PC-9 (cell line): Measurements from ENCODE around the gene TP53BP2. TPM values are rescaled to one million over a fixed set of nuclear protein-coding genes. Genes with fewer than 3 reads are reported as not detected.

Experiments
- BruUV-seq: library from RNA; stranded (reverse); fragments of 400-500 nt; replicated peaks from 2 replicates; lab custom pipeline; 2021; lab: Mats Ljungman, UMichigan
- CTCF ChIA-PET: fragments of 300-600 bp; sonication (Branson Sonifier 250); formaldehyde crosslinking; loops from one replicate; lab custom pipeline; 2022; ENCODE audit warnings: antibody characterized with exemption; lab: Charles Lee
- POLR2A ChIA-PET: fragments of 300-600 bp; sonication (Branson Sonifier 250); formaldehyde crosslinking; loops from one replicate; lab custom pipeline; 2022; ENCODE audit warnings: antibody characterized with exemption; ENCODE audit not compliant: unreplicated experiment; lab: Charles Lee
- DNase-seq, 2 experiments: peaks; one replicate each; pipeline versions ENCODE4 v3.0.0 to v3.0.0-alpha.2; 2015 to 2022; ENCODE audit warnings: mixed read lengths in 1 of 2
- H2AFZ ChIP-seq: fragments of 200-600 bp; sonication (generic); 2 replicates; pipeline ENCODE4 v1.8.1; 2017; ENCODE audit warnings: antibody characterized with exemption
- H3F3A ChIP-seq: fragments of 200-600 bp; sonication (generic); 2 replicates; pipeline ENCODE4 v1.8.1; 2017; ENCODE audit warnings: antibody characterized with exemption, mild to moderate bottlenecking, low read depth; ENCODE audit not compliant: insufficient read depth
- H3K27ac ChIP-seq: fragments of 200-600 bp; sonication (generic); 2 replicates; pipeline ENCODE4 v1.6.1; 2016; ENCODE audit warnings: mixed run types
- H3K27me3 ChIP-seq: fragments of 200-600 bp; sonication (generic); 2 replicates; pipeline ENCODE4 v1.6.1; 2016; ENCODE audit warnings: low read depth, mixed run types; ENCODE audit not compliant: insufficient read depth
- H3K36me3 ChIP-seq: fragments of 200-600 bp; sonication (generic); 2 replicates; pipeline ENCODE4 v1.6.1; 2016; ENCODE audit warnings: low read depth, mixed run types
- H3K4me1 ChIP-seq: fragments of 200-600 bp; sonication (generic); replicated peaks from 2 replicates; pipeline ENCODE4 v1.6.1; 2016; ENCODE audit warnings: mixed run types; ENCODE audit not compliant: insufficient read depth
- H3K4me2 ChIP-seq: fragments of 200-600 bp; sonication (generic); 2 replicates; pipeline ENCODE4 v1.6.1; 2017; ENCODE audit warnings: mixed run types
- H3K4me3 ChIP-seq: fragments of 200-600 bp; sonication (generic); 2 replicates; pipeline ENCODE4 v1.6.1; 2016; ENCODE audit warnings: mixed run types
- H3K79me2 ChIP-seq: fragments of 200-600 bp; sonication (generic); 2 replicates; pipeline ENCODE4 v1.6.1; 2017; ENCODE audit warnings: low read depth, mixed run types
- H3K9me2 ChIP-seq: fragments of 200-600 bp; sonication (generic); 2 replicates; pipeline ENCODE4 v1.8.1; 2017; ENCODE audit warnings: mild to moderate bottlenecking; ENCODE audit not compliant: insufficient read depth
- H3K9me3 ChIP-seq: fragments of 200-600 bp; sonication (generic); 2 replicates; pipeline ENCODE4 v1.8.1; 2016; ENCODE audit warnings: low read depth; ENCODE audit not compliant: insufficient read depth
- H4K20me1 ChIP-seq: fragments of 200-600 bp; sonication (generic); 2 replicates; pipeline ENCODE4 v1.8.1; 2017; ENCODE audit not compliant: insufficient read depth
- CTCF ChIP-seq: fragments of 200-600 bp; sonication (generic); conservative IDR thresholded peaks from 2 replicates; pipeline ENCODE4 v1.6.1; 2017; ENCODE audit warnings: mixed run types, antibody characterized with exemption, mild to moderate bottlenecking, moderate library complexity
- EZH2 ChIP-seq: fragments of 200-600 bp; sonication (generic); IDR thresholded peaks from 2 replicates; pipeline ENCODE4 v1.8.0; 2017; ENCODE audit warnings: antibody characterized with exemption, low read depth
- intact Hi-C: fragments of 100-400 bp; cut with micrococcal nuclease; formaldehyde crosslinking; loops from one replicate; pipeline ENCODE4 v1.10.0; 2022; ENCODE audit not compliant: unreplicated experiment
- total RNA-seq: library from RNA; stranded (reverse); gene quantifications from 2 replicates; pipeline ENCODE4 v1.2.3, GENCODE V29; 2021

The TP53BP2 gene
- total RNA-seq, 1 experiment from 2014 or later, result 63.1 TPM

DNA sequence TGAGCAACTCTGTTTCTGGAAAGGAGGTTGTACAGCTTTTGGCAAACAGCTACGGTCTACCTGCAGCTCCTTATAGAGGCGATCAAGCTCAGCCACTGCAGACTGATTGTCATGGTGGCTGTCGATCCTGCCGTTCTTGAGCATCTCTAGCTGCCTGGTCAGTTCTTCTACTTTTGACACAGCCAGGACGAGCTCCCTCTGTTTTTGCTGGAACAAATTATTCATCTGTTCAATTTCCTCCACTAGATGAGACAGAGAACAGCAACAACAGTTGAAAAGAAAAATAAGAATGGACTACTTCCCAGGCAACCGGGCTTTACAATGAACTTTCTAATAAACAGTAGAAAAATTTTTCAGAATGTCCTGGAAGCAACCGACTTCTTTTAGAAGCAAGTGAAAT, 42.5 kb downstream of the TP53BP2 start:
- no peaks in the 10 kb centered on the region for H3K4me1 ChIP-seq
- no peaks in the 10 kb centered on the region for H3K27me3 ChIP-seq
- no peaks in the 10 kb centered on the region for H3K9me2 ChIP-seq
- TF ChIP-seq CTCF (no peak), EZH2 (no peak)
- CTCF ChIA-PET, result no interaction called here
- BruUV-seq, result no TSS peak
- no peak overlapping the region for H3K27ac ChIP-seq
- no peaks in the 10 kb centered on the region for H4K20me1 ChIP-seq
- H3K4me3 ChIP-seq, result no peak overlapping the region
- POLR2A ChIA-PET, result no interaction called here
- intact Hi-C loops, result no loop called here
- no peak for DNase-seq
- peaks cover 51% of the 10 kb centered on the region for H3K36me3 ChIP-seq
- no peak overlapping the region for H3K4me2 ChIP-seq
- H3F3A ChIP-seq, result no peaks in the 10 kb centered on the region
- H3K79me2 ChIP-seq, result 0 out of 2 replicates have a peak, but pooled peaks cover 4% of the 10 kb centered on the region
- H3K9me3 ChIP-seq, result no peaks in the 10 kb centered on the region; the same call in 1 of the 2 replicates
- no peak overlapping the region for H2AFZ ChIP-seq

DNA sequence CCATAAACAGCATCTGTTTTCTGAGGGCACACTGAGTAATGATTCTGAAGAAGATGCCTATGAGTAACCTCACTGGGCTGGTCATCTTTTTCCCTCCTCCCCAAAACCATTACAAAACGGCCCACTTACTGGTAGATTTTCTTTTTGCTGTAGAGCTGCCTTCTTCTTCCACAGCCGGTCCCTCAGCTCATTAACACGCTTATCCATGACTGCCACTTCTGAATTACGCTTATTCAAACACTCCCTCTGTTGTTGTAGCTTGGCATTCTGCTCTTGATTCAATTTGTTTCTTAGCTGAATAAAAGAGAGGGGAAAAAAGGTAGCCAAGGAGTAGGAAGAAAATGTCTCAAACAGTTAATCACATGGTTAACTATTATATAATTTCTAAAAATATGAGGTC, 43.1 kb downstream of the TP53BP2 start:
- ChIA-PET CTCF (no interaction called here), POLR2A (interaction anchor here (0.7 kb wide), 1 partner anchor 64 kb away, joined by 4 read pairs; no protein-coding TSS in a partner anchor)
- no peaks in the 10 kb centered on the region for H3K4me1 ChIP-seq
- TF ChIP-seq EZH2 (no peak), CTCF (no peak)
- H2AFZ ChIP-seq, result no peak overlapping the region
- H3K27me3 ChIP-seq, result no peaks in the 10 kb centered on the region
- H4K20me1 ChIP-seq, result no peaks in the 10 kb centered on the region
- no peak overlapping the region for H3K4me2 ChIP-seq
- no peak overlapping the region for H3K27ac ChIP-seq
- no peak overlapping the region for H3K4me3 ChIP-seq
- H3K79me2 ChIP-seq, result 0 out of 2 replicates have a peak, but pooled peaks cover under 1% of the 10 kb centered on the region
- intact Hi-C loops, result no loop called here
- BruUV-seq, result no TSS peak
- H3F3A ChIP-seq, result no peaks in the 10 kb centered on the region
- H3K36me3 ChIP-seq, result peaks cover 51% of the 10 kb centered on the region
- DNase-seq, result no peak
- H3K9me2 ChIP-seq, result no peaks in the 10 kb centered on the region
- H3K9me3 ChIP-seq, result no peaks in the 10 kb centered on the region; the same call in 1 of the 2 replicates

- Histone ChIP-seq H3K79me2 (no peaks in the 10 kb centered on the region), H4K20me1 (no peaks in the 10 kb centered on the region), H3K4me1 (no peaks in the 10 kb centered on the region), H3K36me3 (peaks cover 48% of the 10 kb centered on the region), H2AFZ (no peak overlapping the region), H3K4me2 (no peak overlapping the region), H3F3A (no peaks in the 10 kb centered on the region), H3K9me2 (no peaks in the 10 kb centered on the region), H3K4me3 (no peak overlapping the region), H3K9me3 (no peaks in the 10 kb centered on the region), H3K27me3 (no peaks in the 10 kb centered on the region), H3K27ac (no peak overlapping the region)
- DNase-seq, result no peak
- BruUV-seq, result no TSS peak
- ChIA-PET POLR2A (no interaction called here), CTCF (no interaction called here)
- no peak for TF ChIP-seq CTCF
- TF ChIP-seq EZH2, result no peak
- intact Hi-C loops, result no loop called here
These were observed 43.7 kb downstream of the TP53BP2 start for GRCh38 chr1:223802032-223802431.
